HPDE6-E6E7 (cell line): ENCODE results near the gene TIAM2.
"Not testable (repeated sequence)": the region's sequence is repeated elsewhere in the genome, so short reads cannot be mapped to it uniquely, and the experiment has no call there.

Experiments used
- DNase-seq: peaks from one replicate; pipeline ENCODE4 v3.0.0; 2011; ENCODE audit warnings: missing footprints; ENCODE audit errors: extremely low spot score

Gene TIAM2

DNA sequence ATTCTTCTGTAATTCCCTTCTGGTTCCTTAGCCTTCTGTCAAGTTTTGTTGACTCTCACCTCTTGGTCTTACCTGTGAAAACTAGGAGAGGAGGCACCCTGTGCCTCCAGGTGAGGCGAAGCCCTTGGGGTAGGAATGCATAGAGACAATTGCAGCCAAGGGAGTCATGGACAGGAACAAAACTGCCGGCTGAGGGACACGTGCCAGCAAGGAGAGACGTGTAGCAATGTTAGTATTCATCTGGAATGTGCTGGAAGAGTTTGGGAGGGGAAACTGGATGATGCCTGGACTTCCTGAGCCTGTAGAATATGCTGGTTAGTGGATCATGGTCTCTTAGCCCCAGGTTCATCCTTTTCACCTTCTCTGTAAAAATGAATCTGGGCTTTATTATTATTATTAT lies 3.9 kb upstream of the TIAM2 start:
- DNase-seq, result no peak

- DNase-seq, result no peak
These were observed 2.1 kb upstream of the TIAM2 start for GRCh38 chr6:154993026-154993425.

DNA sequence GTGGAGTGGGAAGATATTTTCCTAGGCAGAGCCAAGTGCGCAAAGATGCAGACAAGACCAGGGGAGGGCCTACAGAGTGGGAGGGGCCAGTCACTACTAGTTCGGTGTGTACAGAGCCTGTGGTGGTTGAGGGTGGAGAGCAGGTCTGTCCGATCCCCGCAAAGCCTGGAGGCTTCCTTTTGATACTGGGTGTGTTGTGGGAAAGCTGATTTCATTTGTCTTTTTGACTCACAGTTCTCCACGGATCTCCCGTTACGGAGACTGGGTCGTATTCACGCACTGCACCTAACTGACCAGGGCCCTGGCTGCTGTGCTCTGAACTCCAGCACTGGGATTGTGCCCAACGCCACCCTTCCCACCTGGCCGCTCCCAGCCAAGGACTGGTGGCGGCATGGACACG lies 1.4 kb upstream of the TIAM2 start:
- DNase-seq, result no peak

- DNase-seq, result no peak
These were observed 270 bp upstream of the TIAM2 start for GRCh38 chr6:154994836-154995253.

DNA sequence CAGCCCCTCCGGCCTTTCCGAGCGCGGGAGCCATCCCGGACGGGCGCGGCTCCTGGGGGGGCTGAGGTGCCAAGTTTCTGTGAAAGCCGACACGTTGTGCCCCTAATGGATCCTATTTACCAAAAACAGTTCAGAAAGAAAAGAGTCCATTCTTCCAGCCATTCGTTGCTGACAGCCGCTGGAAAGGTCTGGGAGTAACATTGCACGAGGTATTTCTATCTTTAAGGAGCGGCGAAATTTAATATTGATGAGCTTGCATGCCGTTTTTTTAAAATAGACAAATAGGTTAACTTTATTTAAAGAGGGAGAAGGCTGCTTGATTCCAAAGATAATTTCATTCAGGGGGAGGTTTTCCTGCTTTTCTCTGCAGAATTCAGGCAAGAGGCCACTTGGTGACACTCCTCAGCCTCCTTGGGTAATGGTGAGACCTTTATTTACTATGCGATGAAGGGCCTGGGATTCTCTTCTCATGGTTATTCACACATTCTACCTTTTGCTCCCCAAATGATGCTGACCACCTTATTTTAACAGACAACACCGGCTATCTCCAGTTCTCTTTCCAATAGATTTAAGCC lies 988 bp downstream of the TIAM2 start:
- DNase-seq, result no peak

DNA sequence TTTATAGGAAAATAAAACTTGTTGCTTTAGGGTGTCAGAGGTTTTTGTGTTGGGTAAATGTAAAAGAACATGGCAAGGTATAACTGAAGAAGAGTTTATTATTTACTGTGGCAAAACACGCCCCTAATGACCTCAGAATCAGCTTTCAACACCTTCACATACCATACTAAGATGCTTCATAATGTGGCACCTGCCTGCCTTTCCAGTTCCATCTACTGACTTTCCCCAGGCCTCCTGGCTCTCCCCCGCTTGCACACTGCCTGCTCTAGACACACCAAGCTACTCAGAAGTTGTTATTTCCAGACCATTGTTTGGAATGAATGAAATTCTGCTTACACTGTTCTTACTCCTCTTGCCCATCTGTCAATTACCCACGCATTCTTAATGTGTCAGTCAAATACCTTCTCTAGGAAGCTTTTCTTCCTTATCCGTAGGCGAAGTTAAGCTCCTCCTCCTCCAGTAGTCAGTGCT lies 1.8 kb downstream of the TIAM2 start:
- DNase-seq, result peak; percentile 49

- DNase-seq, result no peak
These were observed 3.7 kb downstream of the TIAM2 start for GRCh38 chr6:154998855-154999254.

DNA sequence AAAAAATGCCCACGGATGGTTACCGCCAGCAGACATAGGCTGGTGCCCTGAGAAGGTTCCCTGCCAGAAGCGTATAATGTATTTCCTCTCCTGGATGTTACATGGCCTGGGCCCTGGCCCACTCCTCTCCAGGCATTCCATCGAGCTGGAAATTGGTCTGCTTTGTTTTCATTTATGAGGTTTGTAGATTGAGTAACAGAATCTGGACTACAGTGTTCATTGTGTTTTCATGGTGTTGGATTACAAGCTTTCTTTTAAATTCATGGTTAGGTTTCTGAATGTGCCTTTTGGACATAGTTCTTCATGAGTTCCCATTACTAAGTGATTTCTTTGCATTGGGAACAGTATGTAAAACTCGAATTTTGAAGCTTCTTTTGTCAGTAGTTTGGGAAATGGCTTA lies 6.4 kb downstream of the TIAM2 start:
- no peak for DNase-seq

GRCh38 chr6:155001934-155002333 lies 6.8 kb downstream of the TIAM2 start:
- no peak for DNase-seq

GRCh38 chr6:155003476-155003875 lies 8.4 kb downstream of the TIAM2 start:
- DNase-seq, result no peak

DNA sequence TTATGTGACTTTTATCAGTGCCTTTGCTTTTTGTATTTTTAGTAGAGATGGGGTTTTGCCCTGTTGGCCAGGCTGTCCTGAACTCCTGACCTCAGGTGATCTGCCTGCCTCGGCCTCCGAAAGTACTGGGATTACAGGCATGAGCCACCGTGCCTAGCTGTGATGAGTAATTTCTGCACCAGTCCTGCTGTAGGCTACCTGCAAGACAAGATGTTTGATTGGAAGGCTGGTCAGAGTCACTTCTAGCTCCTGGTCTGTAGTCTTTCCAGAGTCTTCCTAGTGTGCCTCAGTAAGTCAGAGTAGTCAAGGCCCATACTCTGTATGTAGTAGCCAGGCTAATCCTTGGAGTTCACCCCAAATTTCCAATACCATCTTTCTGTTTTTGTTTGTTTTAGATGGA lies 8.9 kb downstream of the TIAM2 start:
- no peak for DNase-seq

DNA sequence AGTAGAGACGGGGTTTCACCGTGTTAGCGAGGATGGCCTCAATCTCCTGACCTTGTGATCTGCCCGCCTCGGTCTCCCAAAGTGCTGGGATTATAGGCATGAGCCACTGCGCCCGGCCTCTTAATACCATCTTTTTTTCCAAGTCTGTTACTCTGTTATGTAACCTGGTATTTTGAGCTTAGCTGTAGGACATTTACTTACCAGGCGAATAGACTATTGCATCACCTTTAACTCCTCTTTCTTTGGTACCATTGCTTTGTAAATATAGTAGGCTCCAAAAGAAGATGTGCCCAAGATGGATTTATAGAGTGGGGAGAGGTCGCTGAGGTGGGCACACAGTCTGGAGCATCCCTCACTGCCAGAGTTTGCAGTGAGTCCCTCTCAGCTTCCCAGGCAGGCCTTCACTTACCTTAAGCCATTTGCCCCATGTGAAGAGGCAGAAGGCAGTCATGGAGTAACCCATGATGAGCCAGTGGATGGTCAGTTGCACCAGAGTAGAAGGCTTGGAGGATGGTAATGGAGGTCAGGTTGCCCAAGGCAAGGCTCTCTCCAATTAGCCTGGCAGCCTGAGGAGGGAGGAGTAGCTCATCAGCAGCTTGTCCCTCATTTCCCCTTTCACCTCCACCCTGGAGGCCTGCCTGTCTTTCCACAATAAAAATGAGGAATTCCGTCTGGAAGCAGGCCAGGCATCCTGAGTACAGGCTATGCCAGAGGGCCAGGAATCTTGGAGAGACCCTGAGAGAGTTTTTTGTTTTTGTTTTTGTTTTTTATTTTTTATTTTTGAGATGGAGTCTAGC lies 9.7 kb downstream of the TIAM2 start:
- no peak for DNase-seq

- DNase-seq, result no peak
These were observed 13.5 kb downstream of the TIAM2 start for GRCh38 chr6:155008625-155009024.

DNA sequence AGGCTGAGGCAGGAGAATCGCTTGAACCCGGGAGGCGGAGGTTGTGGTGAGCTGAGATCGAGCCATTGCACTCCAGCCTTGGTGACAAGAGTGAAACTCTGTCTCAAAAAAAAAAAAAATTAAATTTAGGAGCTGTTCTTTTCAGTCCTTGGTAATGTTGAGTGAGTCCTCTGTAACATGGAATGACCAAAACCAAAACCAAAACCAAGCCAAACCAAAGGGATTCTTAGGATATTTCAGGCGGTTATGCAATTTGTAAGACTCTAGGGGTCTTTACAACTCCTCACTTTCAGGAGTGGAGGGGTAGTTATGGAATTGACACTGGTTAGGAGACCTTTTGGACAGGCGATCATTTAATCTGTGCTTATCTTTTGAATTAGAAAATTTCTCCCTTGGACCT lies 15.8 kb downstream of the TIAM2 start:
- no peak for DNase-seq

GRCh38 chr6:155011809-155012291 lies 16.7 kb downstream of the TIAM2 start:
- no peak for DNase-seq

- DNase-seq, result no peak
These were observed 18.4 kb downstream of the TIAM2 start for GRCh38 chr6:155013457-155013876.

- DNase-seq, result no peak
These were observed 19.0 kb downstream of the TIAM2 start for GRCh38 chr6:155014137-155014536.

DNA sequence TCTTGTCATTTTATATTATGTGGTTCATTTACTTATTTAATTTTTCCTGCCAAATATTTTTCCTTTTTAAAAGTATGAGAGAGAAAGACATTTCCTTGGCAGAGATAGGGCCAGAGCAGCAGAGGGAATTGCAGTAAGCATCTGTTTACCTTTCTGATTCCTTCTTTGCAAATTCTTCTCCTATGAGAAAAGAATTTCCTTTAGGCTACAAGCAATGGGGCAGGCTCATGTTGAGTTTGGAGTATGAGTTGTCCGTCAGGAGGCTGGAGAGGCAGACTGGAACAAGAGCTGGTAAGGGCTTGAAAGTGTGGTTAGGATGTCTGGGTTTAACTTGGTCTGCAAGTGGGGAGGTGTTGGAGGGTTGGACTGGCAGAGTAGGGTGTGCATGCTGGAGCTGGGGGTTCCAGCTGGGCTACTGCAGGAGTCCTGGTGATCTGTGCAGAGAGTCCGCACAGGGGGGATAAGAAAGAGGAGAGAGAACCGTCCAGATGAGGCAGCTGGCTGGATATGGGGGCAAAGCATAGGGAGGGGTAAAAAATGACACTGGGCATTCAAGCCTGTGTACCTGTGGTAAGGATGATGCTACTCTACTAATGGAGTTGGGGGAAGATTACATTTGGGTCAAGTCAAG lies 19.7 kb downstream of the TIAM2 start:
- no peak for DNase-seq

DNA sequence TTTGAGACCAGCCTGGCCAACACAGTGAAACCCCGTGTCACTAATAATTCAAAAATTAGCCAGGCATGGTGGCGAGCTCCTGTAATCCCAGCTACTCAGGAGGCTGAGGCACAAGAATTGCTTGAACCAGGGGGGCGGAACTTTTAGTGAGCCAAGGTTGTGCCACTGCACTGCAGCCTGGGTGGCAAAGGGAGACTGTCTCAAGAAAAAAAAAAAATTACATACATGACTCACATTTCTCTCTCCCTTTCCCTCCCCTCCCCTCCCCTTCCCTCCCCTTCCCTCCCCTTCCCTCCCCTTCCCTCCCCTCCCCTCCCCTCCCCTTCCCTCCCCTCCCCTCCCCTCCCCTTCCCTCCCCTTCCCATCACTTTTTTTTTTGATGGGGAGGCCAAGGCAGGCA lies 23.3 kb downstream of the TIAM2 start:
- not testable (repeated sequence) for DNase-seq

DNA sequence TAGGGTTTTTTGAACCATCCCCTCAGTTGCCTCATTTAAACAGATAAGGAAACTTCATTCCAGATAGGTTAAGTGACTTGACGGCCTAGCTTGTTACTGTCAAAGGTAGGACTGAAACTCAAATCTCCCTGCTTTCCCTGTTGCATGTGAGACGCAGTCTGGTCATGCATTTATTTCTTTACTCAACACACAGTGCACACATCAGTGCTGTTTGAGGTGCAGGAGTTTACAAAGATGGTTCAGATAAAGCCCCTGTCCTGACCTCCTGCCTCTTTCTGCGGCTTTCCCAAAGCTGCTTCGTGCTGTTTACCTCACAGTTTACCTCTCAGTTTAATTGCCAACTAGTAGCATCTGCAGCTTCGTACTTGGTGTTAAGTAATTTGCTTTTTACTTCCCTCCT lies 26.6 kb downstream of the TIAM2 start:
- DNase-seq, result no peak

DNA sequence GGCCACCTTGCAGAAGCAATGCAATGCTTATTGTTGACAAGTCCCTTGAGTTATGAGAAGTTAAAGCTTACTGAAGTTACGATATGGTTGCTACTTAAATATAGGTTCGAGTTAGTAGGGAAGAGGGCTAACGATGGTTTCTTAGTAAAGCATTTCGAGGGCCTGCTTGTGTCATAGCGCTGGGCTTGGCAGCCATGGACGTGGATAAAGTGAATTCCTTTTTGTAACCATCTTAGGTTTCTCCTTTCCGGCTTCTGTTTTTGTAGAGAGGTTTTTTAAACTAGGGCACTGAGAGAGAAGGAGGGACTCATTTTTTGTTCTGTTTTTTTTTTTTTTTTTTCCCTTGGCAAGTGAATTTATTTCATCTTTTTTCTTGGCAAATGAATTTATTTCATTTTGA lies 27.6 kb downstream of the TIAM2 start:
- DNase-seq, result no peak

GRCh38 chr6:155023717-155024116 lies 28.6 kb downstream of the TIAM2 start:
- no peak for DNase-seq
